Myocyte (in vitro differentiated cells): ENCODE results near the gene ZNF441. TPM values are rescaled to one million over a fixed set of nuclear protein-coding genes. Genes with fewer than 3 reads are reported as not detected.
A peak's percentile ranks its signal among the peaks of the same experiment; 100 is the strongest.
"Not testable (repeated sequence)": the region's sequence is repeated elsewhere in the genome, so short reads cannot be mapped to it uniquely, and the experiment has no call there.

Experiments
- DNase-seq: peaks from one replicate; pipeline ENCODE4 v3.0.0-alpha.2; 2012; ENCODE audit warnings: low read depth
- total RNA-seq: library from RNA; depleted of rRNA; stranded (reverse); fragments of >200 nt; gene quantifications from 2 replicates; pipeline ENCODE4 v1.2.3, GENCODE V29; 2014

ZNF441 gene
- total RNA-seq, 1 donor from 2014 or later = 12.6 TPM

GRCh38 chr19:11780431-11781020 is 13.7 kb downstream of the ZNF441 start:
- no peak for DNase-seq

GRCh38 chr19:11781295-11782057 is 14.7 kb downstream of the ZNF441 start:
- DNase-seq = peak; percentile 5

- DNase-seq = no peak
Measured at GRCh38 chr19:11783767-11784166, 17.0 kb downstream of the ZNF441 start.

GRCh38 chr19:11784356-11784755 is 17.6 kb downstream of the ZNF441 start:
- no peak for DNase-seq

GRCh38 chr19:11787536-11787935 is 20.7 kb downstream of the ZNF441 start:
- no peak for DNase-seq

GRCh38 chr19:11792942-11793341 is 26.1 kb downstream of the ZNF441 start:
- no peak for DNase-seq

GRCh38 chr19:11797491-11797890 is 30.7 kb downstream of the ZNF441 start:
- peak; percentile 91 for DNase-seq

GRCh38 chr19:11798391-11799330 is 31.9 kb downstream of the ZNF441 start, which contains the start of gene ZNF491:
ZNF491 (plus strand) TSS chr19:11798523; CDS start chr19:11805954, 7,431 bp downstream.
- DNase-seq = peak; percentile 86

GRCh38 chr19:11806354-11807098 is 39.7 kb downstream of the ZNF441 start:
- DNase-seq = no peak

- DNase-seq = no peak
Measured at GRCh38 chr19:11807099-11807380, 40.2 kb downstream of the ZNF441 start.

- DNase-seq = no peak
Measured at GRCh38 chr19:11813703-11814028, 46.9 kb downstream of the ZNF441 start.

- peak; percentile 96 for DNase-seq
Measured at GRCh38 chr19:11814029-11814699, 47.4 kb downstream of the ZNF441 start, which contains the start of gene ZNF440. ZNF440 (plus strand) TSS chr19:11814273; CDS start chr19:11814448, 175 bp downstream.

GRCh38 chr19:11814700-11815035 is 47.9 kb downstream of the ZNF441 start:
- no peak for DNase-seq

GRCh38 chr19:11821474-11822109 is 54.8 kb downstream of the ZNF441 start:
- no peak for DNase-seq

- DNase-seq = not testable (repeated sequence)
Measured at GRCh38 chr19:11828957-11829876, 62.4 kb downstream of the ZNF441 start.

GRCh38 chr19:11832253-11832912 is 65.6 kb downstream of the ZNF441 start:
- DNase-seq = no peak

GRCh38 chr19:11833541-11833940 is 66.7 kb downstream of the ZNF441 start:
- no peak for DNase-seq
